K562 (cell line): Measurements from ENCODE around the gene GRK3. TPM values are rescaled to one million over a fixed set of nuclear protein-coding genes. Genes with fewer than 3 reads are reported as not detected.

ENCODE experiments used
- CBFB ChIP-seq: sonication (generic); formaldehyde crosslinking; IDR thresholded peaks from 2 replicates; pipeline ENCODE4 v1.4.0; 2020; ENCODE audit warnings: mild to moderate bottlenecking, missing genetic modification reagents
- CREB5 ChIP-seq: fragments of 250-450 bp; sonication (Bioruptor Pico); IDR thresholded peaks from 2 replicates; pipeline ENCODE4 v1.5.0; 2020; ENCODE audit warnings: mild to moderate bottlenecking
- EP300 ChIP-seq: IDR thresholded peaks from 2 replicates; pipeline ENCODE4 v1.6.1; 2012; ENCODE audit warnings: low read length, improper control_type of control experiment
- HDAC8 ChIP-seq: fragments of 450-650 bp; IDR thresholded peaks from 2 replicates; pipeline ENCODE4 v1.6.1; 2016; ENCODE audit warnings: mild to moderate bottlenecking, missing genetic modification characterization, moderate library complexity, missing compliant biosample characterization
- ILK ChIP-seq: fragments of 450-650 bp; IDR thresholded peaks from 2 replicates; pipeline ENCODE4 v1.6.1; 2016; ENCODE audit warnings: missing genetic modification characterization, low read depth, mild to moderate bottlenecking, missing compliant biosample characterization, moderate library complexity, borderline replicate concordance
- NCOR1 ChIP-seq: fragments of 450-650 bp; IDR thresholded peaks from 2 replicates; pipeline ENCODE4 v1.6.1; 2016; ENCODE audit warnings: mild to moderate bottlenecking, moderate library complexity
- NR0B1 ChIP-seq: fragments of 450-650 bp; IDR thresholded peaks from one replicate; pipeline ENCODE4 v1.6.1; 2018; ENCODE audit warnings: mild to moderate bottlenecking, moderate library complexity; ENCODE audit not compliant: partially characterized antibody
- PURB ChIP-seq: sonication (generic); formaldehyde crosslinking; IDR thresholded peaks from 2 replicates; pipeline ENCODE4 v1.9.0; 2021; ENCODE audit warnings: low read depth, mild to moderate bottlenecking, missing genetic modification reagents
- SOX6 ChIP-seq: fragments of 450-650 bp; IDR thresholded peaks from 2 replicates; pipeline ENCODE4 v1.6.1; 2014; ENCODE audit warnings: mild to moderate bottlenecking
- TAL1 ChIP-seq: fragments of 450-650 bp; IDR thresholded peaks from 2 replicates; pipeline ENCODE4 v1.6.1; 2016; ENCODE audit warnings: mild to moderate bottlenecking
- TCF3 ChIP-seq: sonication (generic); formaldehyde crosslinking; IDR thresholded peaks from 2 replicates; pipeline ENCODE4 v1.4.0; 2020; ENCODE audit warnings: mild to moderate bottlenecking, missing genetic modification reagents
- WHSC1 ChIP-seq: IDR thresholded peaks from one replicate; pipeline ENCODE4 v1.6.1; 2012; ENCODE audit warnings: low read length, control low read depth, inconsistent platforms
- ZBTB1 ChIP-seq: sonication (generic); formaldehyde crosslinking; IDR thresholded peaks from 2 replicates; pipeline ENCODE4 v1.8.1; 2023; ENCODE audit warnings: missing genetic modification reagents, low read depth, mild to moderate bottlenecking, borderline replicate concordance
- ZBTB8A ChIP-seq: fragments of 450-650 bp; IDR thresholded peaks from 2 replicates; pipeline ENCODE4 v1.6.1; 2018; ENCODE audit warnings: mild to moderate bottlenecking, moderate library complexity; ENCODE audit not compliant: partially characterized antibody
- ZNF24 ChIP-seq: fragments of 450-650 bp; IDR thresholded peaks from 2 replicates; pipeline ENCODE4 v1.6.1; 2016
- polyA plus RNA-seq, 8 experiments: library from polyadenylated mRNA; depleted of rRNA in 4 of 8; stranded (reverse) in 5 of 8; unstranded in 3 of 8; fragments of >200 nt; fragmentation: Nextera tagmentation in 2 of 8; fragmentation: Illumina TruSeq in 1 of 8; extraction: Ambion mirVana in 2 of 8; extraction: Trizol in 1 of 8; gene quantifications; 2 replicates each; pipeline versions ENCODE4 v1.2.1 to v1.2.3, GENCODE V29; 2011 to 2014; ENCODE audit warnings: inconsistent platforms in 1 of 8, missing spikeins in 1 of 8
- total RNA-seq, 7 experiments: library from RNA; depleted of rRNA in 6 of 7; stranded (reverse); fragments of >200 nt in 6 of 7; fragmentation: Illumina TruSeq in 2 of 7; extraction: Trizol in 2 of 7; gene quantifications; 2 replicates each; pipeline versions ENCODE4 v1.2.1 to v1.2.3, GENCODE V29; 2011 to 2021; ENCODE audit warnings: low replicate concordance in 1 of 7
- TF ChIP-seq, protein P1 (sequence below), 2 experiments: fragments of 450-650 bp; conservative IDR thresholded peaks; 2 replicates each; pipeline ENCODE4 v1.6.1; 2017; ENCODE audit warnings: mild to moderate bottlenecking in 2 of 2, moderate library complexity in 2 of 2

Gene GRK3
- total and polyA plus RNA-seq, 9 of the 15 experiments (the other 6 are each of a cell fraction or from before 2014, with no cell fraction given): 1.4 to 7.6 (median 3.6) TPM

DNA sequence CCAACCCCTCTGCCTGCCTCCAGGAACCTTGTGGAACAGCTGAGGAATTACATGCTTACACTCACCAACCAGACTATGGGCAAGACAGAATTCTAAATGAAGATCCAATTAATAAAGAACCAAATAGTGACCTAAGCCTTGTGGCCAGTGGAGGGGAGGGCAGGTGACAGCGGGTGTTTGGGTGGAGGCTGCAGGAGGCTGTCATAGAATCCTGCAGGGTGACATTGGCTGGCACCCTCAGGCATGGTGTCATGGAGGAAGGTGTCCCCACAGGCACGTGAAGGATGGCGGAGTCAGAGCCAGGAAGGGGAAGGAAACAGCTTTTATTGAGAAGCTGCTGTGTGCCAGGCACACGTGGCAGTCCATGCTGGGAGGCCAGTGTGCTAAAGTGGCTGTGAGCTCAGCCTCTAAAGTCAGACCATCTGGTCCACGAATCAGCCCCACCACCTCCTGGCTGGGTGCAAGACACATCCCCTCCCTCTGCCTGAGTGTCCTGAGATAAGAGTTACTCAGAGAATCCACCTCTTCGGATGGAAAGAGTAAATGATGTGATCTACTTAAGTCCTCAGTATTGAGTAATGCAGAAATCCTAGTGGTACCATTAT is 186.2 kb downstream of the GRK3 start (continued):
- TF ChIP-seq, protein P1, sequence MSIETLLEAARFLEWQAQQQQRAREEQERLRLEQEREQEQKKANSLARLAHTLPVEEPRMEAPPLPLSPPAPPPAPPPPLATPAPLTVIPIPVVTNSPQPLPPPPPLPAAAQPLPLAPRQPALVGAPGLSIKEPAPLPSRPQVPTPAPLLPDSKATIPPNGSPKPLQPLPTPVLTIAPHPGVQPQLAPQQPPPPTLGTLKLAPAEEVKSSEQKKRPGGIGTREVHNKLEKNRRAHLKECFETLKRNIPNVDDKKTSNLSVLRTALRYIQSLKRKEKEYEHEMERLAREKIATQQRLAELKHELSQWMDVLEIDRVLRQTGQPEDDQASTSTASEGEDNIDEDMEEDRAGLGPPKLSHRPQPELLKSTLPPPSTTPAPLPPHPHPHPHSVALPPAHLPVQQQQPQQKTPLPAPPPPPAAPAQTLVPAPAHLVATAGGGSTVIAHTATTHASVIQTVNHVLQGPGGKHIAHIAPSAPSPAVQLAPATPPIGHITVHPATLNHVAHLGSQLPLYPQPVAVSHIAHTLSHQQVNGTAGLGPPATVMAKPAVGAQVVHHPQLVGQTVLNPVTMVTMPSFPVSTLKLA (conservative IDR thresholded peaks at IDR 0.05): peak in 1 of 2 experiments; percentile 40; a peak in 1 of 4 replicates
- TF ChIP-seq ZBTB8A: no peak
- no peak for TF ChIP-seq CBFB (CRISPR knock-in tag)
- no peak for TF ChIP-seq NR0B1
- TF ChIP-seq ILK (tag): no peak
- TF ChIP-seq NCOR1: 0 out of 2 replicates have a peak, but pooled peaks have one; percentile 44
- peak; percentile 48; the same call in 1 of the 2 replicates for TF ChIP-seq TAL1
- no peak for TF ChIP-seq PURB (CRISPR knock-in tag)
- no peak for TF ChIP-seq CREB5 (CRISPR knock-in tag)
- TF ChIP-seq WHSC1: no peak
- no peak for TF ChIP-seq HDAC8 (tag)
- TF ChIP-seq ZBTB1: no peak
- no peak for TF ChIP-seq SOX6
- peak; percentile 57 for TF ChIP-seq TCF3 (CRISPR knock-in tag)
- no peak for TF ChIP-seq EP300
- no peak for TF ChIP-seq ZNF24
